ENCODE measurements around the gene ZEB2. TPM values are rescaled to one million over a fixed set of nuclear protein-coding genes. Genes with fewer than 3 reads are reported as not detected.
A peak's percentile ranks its signal among the peaks of the same experiment; 100 is the strongest.

ZEB2 gene
- total RNA-seq, 1 donor from 2014 or later = 23.8 TPM

GRCh38 chr2:144529841-144530240 is 9.9 kb upstream of the ZEB2 start:
- no peak for DNase-seq (ENCODE audit: low read depth)

GRCh38 chr2:144528108-144528507 is 8.2 kb upstream of the ZEB2 start:
- DNase-seq (ENCODE audit: low read depth) = no peak

- DNase-seq (ENCODE audit: low read depth) = no peak
Observed at GRCh38 chr2:144526831-144527230, 6.9 kb upstream of the ZEB2 start.

- no peak for DNase-seq (ENCODE audit: low read depth)
Observed at GRCh38 chr2:144524118-144525009, 4.4 kb upstream of the ZEB2 start.

GRCh38 chr2:144523596-144524117 is 3.7 kb upstream of the ZEB2 start:
- no peak for DNase-seq (ENCODE audit: low read depth)

- no peak for DNase-seq (ENCODE audit: low read depth)
Observed at GRCh38 chr2:144522897-144523595, 3.1 kb upstream of the ZEB2 start.

GRCh38 chr2:144522176-144522896 is 2.4 kb upstream of the ZEB2 start:
- DNase-seq (ENCODE audit: low read depth) = no peak

- DNase-seq (ENCODE audit: low read depth) = no peak
Observed at GRCh38 chr2:144521686-144522085, 1.8 kb upstream of the ZEB2 start.

- DNase-seq (ENCODE audit: low read depth) = peak; percentile 71
Observed at GRCh38 chr2:144520756-144521487, 1.0 kb upstream of the ZEB2 start.

GRCh38 chr2:144519597-144519933 is 354 bp downstream of the ZEB2 start:
- DNase-seq (ENCODE audit: low read depth) = no peak

- DNase-seq (ENCODE audit: low read depth) = peak; percentile 58
Observed at GRCh38 chr2:144518748-144519596, 947 bp downstream of the ZEB2 start.

GRCh38 chr2:144517866-144518747 is 1.8 kb downstream of the ZEB2 start:
- DNase-seq (ENCODE audit: low read depth) = peak; percentile 28

GRCh38 chr2:144516981-144517865 is 2.7 kb downstream of the ZEB2 start:
- DNase-seq (ENCODE audit: low read depth) = peak; percentile 88

GRCh38 chr2:144516411-144516980 is 3.4 kb downstream of the ZEB2 start:
- DNase-seq (ENCODE audit: low read depth) = no peak

GRCh38 chr2:144515696-144516410 is 4.1 kb downstream of the ZEB2 start:
- DNase-seq (ENCODE audit: low read depth) = no peak

- peak; percentile 49 for DNase-seq (ENCODE audit: low read depth)
Observed at GRCh38 chr2:144515099-144515695, 4.7 kb downstream of the ZEB2 start.

- no peak for DNase-seq (ENCODE audit: low read depth)
Observed at GRCh38 chr2:144514616-144515091, 5.3 kb downstream of the ZEB2 start.

Data from renal cortical epithelial cell (primary cell).